HUES64 (cell line): ENCODE measurements around the gene DCLK2.

Experiments
- H3K27ac ChIP-seq: 2 replicates; pipeline ENCODE4 v1.7.0; 2013; ENCODE audit warnings: low read depth, low read length, inconsistent platforms
- H3K27me3 ChIP-seq: 2 replicates; pipeline ENCODE4 v1.6.1; 2013; ENCODE audit warnings: mild to moderate bottlenecking, low read length; ENCODE audit not compliant: insufficient read depth
- H3K36me3 ChIP-seq: 2 replicates; pipeline ENCODE4 v1.6.1; 2013; ENCODE audit warnings: mild to moderate bottlenecking, low read length; ENCODE audit not compliant: insufficient read depth
- H3K4me1 ChIP-seq: 2 replicates; pipeline ENCODE4 v1.6.1; 2013; ENCODE audit warnings: mild to moderate bottlenecking, low read length, moderate library complexity; ENCODE audit not compliant: insufficient read depth
- H3K4me3 ChIP-seq: 2 replicates; pipeline ENCODE4 v1.5.1; 2013; ENCODE audit warnings: mild to moderate bottlenecking, low read length, moderate library complexity
- H3K9ac ChIP-seq: 2 replicates; pipeline ENCODE4 v1.6.1; 2013; ENCODE audit warnings: mild to moderate bottlenecking, low read depth, low read length
- H3K9me3 ChIP-seq: 2 replicates; pipeline ENCODE4 v1.6.1; 2013; ENCODE audit warnings: low read depth, low read length; ENCODE audit not compliant: insufficient read depth
- WGBS: fragments of 150-250, 120-280 bp; methylation state at CpG from one replicate; pipeline ENCODE4 v1.1.7; 2013; ENCODE audit warnings: missing lambda C conversion rate; 5-methylcytosine and 5-hydroxymethylcytosine counted together

Gene DCLK2

DNA sequence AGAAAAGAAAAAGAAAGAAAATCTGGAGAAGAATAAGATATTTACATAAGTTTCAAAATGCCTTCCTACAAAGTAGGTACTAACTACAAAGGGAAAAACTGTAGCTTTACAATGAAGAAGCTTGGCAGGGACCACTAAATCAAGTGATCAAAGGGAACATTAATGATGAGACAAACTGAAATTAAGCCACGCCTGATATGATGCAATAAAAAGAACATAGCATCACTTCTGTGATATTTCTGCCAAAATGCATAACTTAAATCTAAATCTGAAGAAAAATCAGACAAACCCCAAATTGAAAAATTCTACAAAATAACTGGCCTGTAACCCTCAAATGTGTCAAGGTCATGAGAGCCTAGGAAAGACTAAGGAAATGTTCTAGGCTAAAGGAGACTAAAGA, 8.9 kb upstream of the DCLK2 start:
- H3K27ac ChIP-seq, result no peak overlapping the region
- no peaks in the 10 kb centered on the region for H3K36me3 ChIP-seq
- H3K4me1 ChIP-seq, result no peaks in the 10 kb centered on the region
- 61% methylated on average over 1 of the region's 1 CpG for WGBS
- H3K9me3 ChIP-seq, result no peaks in the 10 kb centered on the region
- H3K27me3 ChIP-seq, result no peaks in the 10 kb centered on the region
- no peak overlapping the region for H3K4me3 ChIP-seq
- no peak overlapping the region for H3K9ac ChIP-seq

DNA sequence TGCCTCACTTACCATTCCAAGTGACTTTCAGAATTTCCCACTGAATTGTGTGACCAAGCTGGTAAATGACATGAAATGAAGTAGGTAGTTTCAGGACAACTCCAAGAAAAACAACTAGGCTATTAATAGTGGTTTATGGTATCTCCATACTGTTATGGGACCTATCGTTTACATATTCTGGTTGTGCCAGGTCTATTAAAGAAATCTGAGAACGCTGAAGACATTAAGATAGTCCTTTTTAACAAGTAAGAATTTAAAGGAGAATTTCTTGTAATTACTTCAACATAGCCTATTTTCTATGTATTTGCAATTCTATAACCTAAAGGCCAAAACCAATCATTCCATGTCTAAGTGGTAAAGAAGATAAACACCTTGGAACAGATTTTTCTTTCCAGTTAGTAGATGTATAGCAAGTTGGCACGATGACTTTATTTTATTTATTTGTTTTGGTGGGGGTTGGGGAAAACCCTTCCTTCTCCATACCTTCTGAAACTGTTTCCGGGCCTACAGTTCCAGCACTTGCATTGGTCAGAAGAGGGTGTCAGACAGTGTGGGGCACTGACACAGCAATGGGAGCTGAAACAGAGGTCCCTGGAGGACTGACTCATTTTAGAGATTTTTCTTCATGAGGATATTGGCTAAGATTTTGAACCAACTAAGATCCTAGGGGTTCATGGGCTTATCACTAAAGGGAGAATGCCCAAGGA, 7.6 kb upstream of the DCLK2 start:
- Histone ChIP-seq H3K9me3 (no peaks in the 10 kb centered on the region), H3K4me3 (no peak overlapping the region), H3K27me3 (no peaks in the 10 kb centered on the region), H3K4me1 (no peaks in the 10 kb centered on the region), H3K36me3 (no peaks in the 10 kb centered on the region), H3K27ac (no peak overlapping the region), H3K9ac (no peak overlapping the region)
- WGBS, result 80% methylated on average over 4 of the region's 4 CpGs

DNA sequence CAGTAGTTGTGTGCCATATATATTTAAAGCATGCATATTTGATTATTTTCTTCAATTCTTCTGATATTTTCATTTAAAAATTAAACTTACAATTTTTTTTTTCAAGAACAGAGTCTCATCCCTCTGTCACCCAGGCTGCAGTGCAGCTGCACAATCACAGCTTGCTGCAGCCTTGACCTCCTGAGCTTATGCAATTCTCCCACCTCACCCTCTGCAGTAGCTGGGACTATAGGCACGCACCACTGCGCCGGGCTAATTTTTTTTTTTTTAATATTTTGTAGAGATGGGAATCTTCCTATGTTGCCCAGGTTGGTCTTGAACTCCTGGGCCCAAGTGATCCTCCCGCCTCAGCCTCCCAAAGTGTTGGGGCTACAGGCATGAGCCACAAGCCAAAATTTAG, 5.8 kb upstream of the DCLK2 start:
- Histone ChIP-seq H3K27me3 (peaks cover 16% of the 10 kb centered on the region), H3K9me3 (no peaks in the 10 kb centered on the region), H3K27ac (no peak overlapping the region), H3K4me1 (no peaks in the 10 kb centered on the region), H3K36me3 (no peaks in the 10 kb centered on the region), H3K9ac (no peak overlapping the region), H3K4me3 (no peak overlapping the region)
- 99% methylated on average over 3 of the region's 4 CpGs for WGBS

DNA sequence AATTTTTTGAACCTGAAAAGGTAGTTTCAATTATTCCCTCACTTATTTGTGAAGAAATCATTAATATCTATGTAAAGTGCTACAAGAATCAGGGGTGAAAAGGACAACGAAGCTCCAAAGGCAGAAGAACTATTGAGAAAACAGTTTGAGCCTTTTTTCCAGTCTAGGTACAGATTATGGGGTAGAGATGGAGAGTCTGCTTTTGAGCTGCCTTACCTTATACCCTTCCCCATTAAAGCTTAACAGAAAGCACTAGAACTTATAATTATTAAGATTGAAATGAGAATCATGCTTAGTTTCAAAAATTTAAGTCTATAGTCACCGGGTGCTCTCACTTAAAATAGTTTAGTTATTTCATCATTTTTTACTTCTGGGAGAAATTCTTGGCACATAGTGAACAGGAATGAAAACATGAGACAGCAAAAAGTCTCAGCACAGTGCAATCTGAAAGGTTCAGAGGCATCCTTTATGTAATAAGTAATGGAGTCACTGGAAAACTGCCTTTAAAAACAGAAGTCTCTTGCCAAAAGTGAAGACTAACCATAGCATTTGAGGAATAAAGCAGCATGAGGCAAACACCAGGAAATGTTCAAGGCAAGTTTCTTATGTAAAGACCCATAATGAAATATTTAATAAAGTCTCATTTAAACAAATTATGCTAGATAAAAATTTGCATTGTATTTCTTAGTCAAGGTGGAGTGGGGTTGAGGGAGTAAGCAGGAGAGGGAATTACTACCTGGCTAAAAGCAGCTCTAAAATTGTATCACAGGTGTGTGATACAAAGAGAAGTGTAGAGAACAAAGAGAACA, 5.1 kb upstream of the DCLK2 start:
- Histone ChIP-seq H3K9ac (no peak overlapping the region), H3K27me3 (peaks cover 23% of the 10 kb centered on the region), H3K27ac (no peak overlapping the region), H3K9me3 (no peaks in the 10 kb centered on the region), H3K4me3 (no peak overlapping the region), H3K4me1 (no peaks in the 10 kb centered on the region), H3K36me3 (no peaks in the 10 kb centered on the region)
- 100% methylated on average over 1 of the region's 2 CpGs for WGBS

DNA sequence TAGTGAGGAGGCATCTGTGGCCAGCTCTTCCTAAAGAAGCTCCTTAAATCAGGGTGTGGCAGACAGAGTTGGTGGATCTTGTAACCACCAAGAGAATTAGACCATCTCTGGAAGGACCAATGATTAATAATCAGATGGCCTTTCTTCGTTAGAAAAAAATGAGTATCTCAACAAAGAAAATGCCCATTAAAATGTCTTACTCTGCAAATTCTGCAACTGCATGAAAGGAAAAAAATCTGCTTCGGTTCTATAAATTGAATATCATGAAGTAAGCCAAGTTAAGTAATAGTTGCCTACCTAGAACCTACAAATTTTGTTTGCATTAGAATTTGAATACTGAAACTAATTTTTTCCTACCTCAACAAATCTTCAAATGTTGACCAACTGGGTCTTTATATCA, 4.2 kb upstream of the DCLK2 start:
- Histone ChIP-seq H3K4me3 (no peak overlapping the region), H3K27ac (no peak overlapping the region), H3K36me3 (no peaks in the 10 kb centered on the region), H3K9me3 (no peaks in the 10 kb centered on the region), H3K4me1 (no peaks in the 10 kb centered on the region), H3K9ac (no peak overlapping the region), H3K27me3 (peaks cover 32% of the 10 kb centered on the region)
- 92% methylated on average over 2 of the region's 2 CpGs for WGBS

DNA sequence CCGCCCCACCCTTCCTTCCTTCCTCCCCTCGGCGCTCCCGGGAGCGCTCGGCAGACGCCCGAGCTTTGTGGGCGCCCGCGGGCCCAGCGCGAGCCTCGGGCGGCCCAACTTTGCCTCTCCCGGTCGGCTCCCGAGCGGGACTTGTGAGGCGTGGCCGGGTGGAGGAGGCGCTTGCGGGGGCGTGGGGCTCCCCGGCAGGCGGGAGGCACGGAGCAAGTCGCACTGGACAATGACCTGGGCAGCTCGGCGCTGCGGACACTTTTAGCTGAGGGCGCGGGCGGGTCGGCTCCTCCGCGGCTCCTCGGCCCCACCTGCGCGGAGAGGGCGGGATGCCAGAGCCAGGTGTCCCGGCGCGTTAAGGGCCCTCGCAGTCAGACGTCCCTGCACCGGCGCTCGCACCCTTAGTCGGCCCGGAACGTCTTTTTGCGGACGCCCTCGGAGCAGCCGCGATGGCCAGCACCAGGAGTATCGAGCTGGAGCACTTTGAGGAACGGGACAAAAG, 385 bp downstream of the DCLK2 start:
- Histone ChIP-seq H3K36me3 (no peaks in the 10 kb centered on the region), H3K4me3 (peak overlapping the region; percentile 59), H3K27me3 (peaks cover 68% of the 10 kb centered on the region), H3K4me1 (no peaks in the 10 kb centered on the region), H3K9ac (peak overlapping the region; percentile 43; the same call in 1 of the 2 replicates), H3K27ac (no peak overlapping the region), H3K9me3 (no peaks in the 10 kb centered on the region)
- under 1% methylated on average over 59 of the region's 59 CpGs for WGBS

DNA sequence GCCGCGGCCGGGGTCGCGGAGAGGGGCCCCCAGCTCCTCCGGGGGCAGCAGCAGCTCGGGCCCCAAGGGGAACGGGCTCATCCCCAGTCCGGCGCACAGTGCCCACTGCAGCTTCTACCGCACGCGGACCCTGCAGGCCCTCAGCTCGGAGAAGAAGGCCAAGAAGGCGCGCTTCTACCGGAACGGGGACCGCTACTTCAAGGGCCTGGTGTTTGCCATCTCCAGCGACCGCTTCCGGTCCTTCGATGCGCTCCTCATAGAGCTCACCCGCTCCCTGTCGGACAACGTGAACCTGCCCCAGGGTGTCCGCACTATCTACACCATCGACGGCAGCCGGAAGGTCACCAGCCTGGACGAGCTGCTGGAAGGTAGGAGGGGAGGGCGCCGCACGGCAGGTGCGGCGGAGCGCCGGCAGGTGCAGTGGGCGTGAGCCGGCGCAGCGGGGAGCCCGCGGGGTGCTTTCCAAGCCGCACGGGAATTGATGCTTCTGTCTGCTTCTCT, 886 bp downstream of the DCLK2 start:
- H3K9ac ChIP-seq, result no peak overlapping the region
- H3K4me1 ChIP-seq, result no peaks in the 10 kb centered on the region
- no peak overlapping the region for H3K27ac ChIP-seq
- H3K27me3 ChIP-seq, result peaks cover 68% of the 10 kb centered on the region
- H3K36me3 ChIP-seq, result no peaks in the 10 kb centered on the region
- 2% methylated on average over 47 of the region's 47 CpGs for WGBS
- H3K4me3 ChIP-seq, result peak overlapping the region; percentile 59
- H3K9me3 ChIP-seq, result no peaks in the 10 kb centered on the region

DNA sequence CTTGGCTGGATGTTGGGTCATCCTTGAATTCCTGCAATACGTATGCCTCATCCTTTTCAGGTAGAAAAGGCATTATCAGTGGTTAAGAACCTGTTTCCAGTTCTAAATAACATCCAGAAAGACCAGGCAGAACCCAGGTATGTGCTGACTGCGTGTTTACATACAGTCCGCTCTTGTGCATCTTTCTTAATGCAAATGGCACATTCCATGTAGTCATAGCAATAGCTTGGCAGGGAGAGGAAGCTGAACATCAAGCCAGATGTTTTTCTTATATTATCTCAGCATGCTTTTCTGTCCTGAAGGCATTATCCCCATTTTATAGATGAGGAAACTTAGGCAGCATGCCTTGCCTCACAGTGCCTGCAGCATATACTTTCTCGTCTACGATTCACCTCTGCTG, 2.1 kb downstream of the DCLK2 start:
- Histone ChIP-seq H3K27me3 (peaks cover 68% of the 10 kb centered on the region), H3K36me3 (no peaks in the 10 kb centered on the region), H3K27ac (no peak overlapping the region), H3K9ac (no peak overlapping the region), H3K4me1 (no peaks in the 10 kb centered on the region), H3K9me3 (no peaks in the 10 kb centered on the region), H3K4me3 (no peak overlapping the region)
- 93% methylated on average over 5 of the region's 5 CpGs for WGBS

DNA sequence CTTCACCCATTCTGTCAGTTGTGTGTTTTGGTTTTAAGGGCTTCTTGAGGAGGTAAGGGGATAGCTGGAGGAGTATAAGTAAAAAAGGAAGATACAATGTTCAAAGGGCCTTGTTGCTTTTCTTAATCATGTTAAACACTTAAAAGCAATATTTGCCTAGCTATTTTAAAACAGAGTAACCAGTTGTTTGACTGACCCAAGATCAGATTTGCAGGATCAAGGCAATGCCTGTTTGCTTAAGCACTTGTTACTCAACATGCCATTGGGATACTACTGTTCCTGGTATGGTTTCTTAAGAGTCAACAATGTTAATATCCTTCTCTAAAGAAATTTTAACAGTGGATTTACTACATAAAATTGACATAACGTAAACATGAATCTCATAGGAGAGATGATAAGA, 2.6 kb downstream of the DCLK2 start:
- Histone ChIP-seq H3K9me3 (no peaks in the 10 kb centered on the region), H3K27me3 (peaks cover 68% of the 10 kb centered on the region), H3K9ac (no peak overlapping the region), H3K4me3 (no peak overlapping the region), H3K4me1 (no peaks in the 10 kb centered on the region), H3K27ac (no peak overlapping the region), H3K36me3 (no peaks in the 10 kb centered on the region)
- WGBS, result 100% methylated on average over 1 of the region's 1 CpG

DNA sequence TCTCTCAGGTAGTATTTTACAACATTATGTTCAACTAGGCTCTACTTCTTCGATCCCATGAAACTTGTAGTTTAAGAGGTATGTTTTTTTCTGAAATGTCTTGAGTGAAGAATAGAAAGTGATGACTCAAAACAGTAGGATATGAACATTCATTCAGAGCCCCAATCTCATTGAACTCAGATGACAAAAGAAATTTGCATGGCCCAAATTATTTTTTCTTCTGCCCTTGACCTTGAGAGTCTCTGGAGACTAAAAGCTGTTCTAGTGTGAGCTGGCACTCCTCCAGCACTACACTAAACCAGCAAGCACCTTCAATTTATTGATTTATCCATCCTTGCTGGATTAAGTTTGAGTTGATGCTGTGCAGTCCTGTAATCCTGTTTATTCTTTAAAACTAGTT, 4.0 kb downstream of the DCLK2 start:
- Histone ChIP-seq H3K4me1 (no peaks in the 10 kb centered on the region), H3K9ac (no peak overlapping the region), H3K36me3 (no peaks in the 10 kb centered on the region), H3K27me3 (peaks cover 54% of the 10 kb centered on the region), H3K27ac (no peak overlapping the region), H3K4me3 (no peak overlapping the region), H3K9me3 (no peaks in the 10 kb centered on the region)
- WGBS, result 100% methylated on average over 1 of the region's 1 CpG

DNA sequence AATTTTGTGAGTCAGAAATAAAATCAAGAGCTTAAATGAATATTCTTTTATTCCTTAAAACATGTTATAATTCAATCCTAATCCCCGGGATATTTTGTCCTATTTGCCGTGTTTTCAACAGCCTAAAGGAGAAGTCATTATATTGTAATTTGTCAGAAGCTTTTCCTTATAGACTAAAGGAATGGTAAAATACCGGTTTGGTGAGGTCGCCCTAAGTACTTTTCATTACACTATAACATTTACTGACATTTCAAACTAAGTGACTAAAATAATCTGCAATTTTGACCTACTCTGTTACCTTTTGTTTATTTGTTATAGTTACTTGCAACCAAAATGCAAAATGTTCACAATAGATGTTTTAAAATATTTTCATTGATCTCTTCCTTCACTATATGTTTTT, 8.8 kb downstream of the DCLK2 start:
- Histone ChIP-seq H3K9me3 (no peaks in the 10 kb centered on the region), H3K27me3 (peaks cover 9% of the 10 kb centered on the region; the same call in 1 of the 2 replicates), H3K4me1 (no peaks in the 10 kb centered on the region), H3K4me3 (no peak overlapping the region), H3K9ac (no peak overlapping the region), H3K27ac (no peak overlapping the region), H3K36me3 (no peaks in the 10 kb centered on the region)
- WGBS, result no CpG with 5 or more reads among the region's 4 CpGs
